Vagina (tissue), 2 donors: ENCODE results near the gene BDH1.

Experiments used
- POLR2AphosphoS5 ChIP-seq, 2 donors: sonication (generic); formaldehyde crosslinking; IDR thresholded peaks; one replicate each; pipeline ENCODE4 v1.9.0; 2017; ENCODE audit warnings: antibody characterized with exemption in 2 of 2, mild to moderate bottlenecking in 2 of 2, low read depth in 1 of 2; ENCODE audit not compliant: insufficient read depth in 1 of 2
- TF ChIP-seq, protein P1 (sequence below), 3 experiments: fragments of 450-650 bp in 2 of 3; fragments of 200-600 bp in 1 of 3; sonication (generic) in 1 of 3; IDR thresholded peaks; one replicate each; pipeline ENCODE4 v1.5.1; 2017 to 2019; ENCODE audit warnings: antibody characterized with exemption in 3 of 3, mild to moderate bottlenecking in 2 of 3, moderate library complexity in 2 of 3

DNA sequence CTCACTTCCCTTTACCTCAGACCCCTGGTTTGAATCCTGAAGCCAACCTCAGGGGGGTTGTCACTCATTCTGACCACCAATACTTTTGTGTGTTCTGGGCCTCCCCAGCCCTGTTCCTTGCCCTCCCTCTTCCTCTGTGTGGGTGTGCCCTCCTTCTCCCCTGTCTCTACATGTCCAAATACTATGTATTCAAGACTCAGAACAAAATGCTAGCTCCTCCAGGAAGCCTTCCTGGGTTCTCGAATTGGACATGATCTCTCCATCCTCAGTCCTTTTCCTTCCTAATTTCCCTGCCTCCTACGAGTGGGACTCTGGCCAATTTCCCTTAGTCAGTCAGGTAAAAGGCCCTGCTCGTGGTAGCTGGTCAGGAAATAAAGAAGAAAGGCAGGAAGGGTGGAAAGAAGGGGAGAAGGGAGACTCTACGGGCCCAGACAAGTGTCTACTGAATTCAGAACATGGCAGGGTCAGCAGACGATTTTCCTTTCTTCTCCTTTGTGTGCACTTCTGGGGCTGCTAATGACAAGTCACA is 79.7 kb downstream of the BDH1 start:
- TF ChIP-seq, protein P1, sequence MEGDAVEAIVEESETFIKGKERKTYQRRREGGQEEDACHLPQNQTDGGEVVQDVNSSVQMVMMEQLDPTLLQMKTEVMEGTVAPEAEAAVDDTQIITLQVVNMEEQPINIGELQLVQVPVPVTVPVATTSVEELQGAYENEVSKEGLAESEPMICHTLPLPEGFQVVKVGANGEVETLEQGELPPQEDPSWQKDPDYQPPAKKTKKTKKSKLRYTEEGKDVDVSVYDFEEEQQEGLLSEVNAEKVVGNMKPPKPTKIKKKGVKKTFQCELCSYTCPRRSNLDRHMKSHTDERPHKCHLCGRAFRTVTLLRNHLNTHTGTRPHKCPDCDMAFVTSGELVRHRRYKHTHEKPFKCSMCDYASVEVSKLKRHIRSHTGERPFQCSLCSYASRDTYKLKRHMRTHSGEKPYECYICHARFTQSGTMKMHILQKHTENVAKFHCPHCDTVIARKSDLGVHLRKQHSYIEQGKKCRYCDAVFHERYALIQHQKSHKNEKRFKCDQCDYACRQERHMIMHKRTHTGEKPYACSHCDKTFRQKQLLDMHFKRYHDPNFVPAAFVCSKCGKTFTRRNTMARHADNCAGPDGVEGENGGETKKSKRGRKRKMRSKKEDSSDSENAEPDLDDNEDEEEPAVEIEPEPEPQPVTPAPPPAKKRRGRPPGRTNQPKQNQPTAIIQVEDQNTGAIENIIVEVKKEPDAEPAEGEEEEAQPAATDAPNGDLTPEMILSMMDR (IDR thresholded peaks at IDR 0.05) = no peak
- no peak for TF ChIP-seq POLR2AphosphoS5 (IDR thresholded peaks at IDR 0.05; ENCODE audit: insufficient read depth in 1 of 2, low read depth in 1 of 2)
